GM20000 (cell line): Measurements from ENCODE around the gene SRBD1.

ENCODE experiments used
- DNase-seq: peaks from one replicate; pipeline ENCODE4 v3.0.0; 2012; ENCODE audit warnings: low spot score
- TF ChIP-seq, protein P1 (sequence below): IDR thresholded peaks from 2 replicates; pipeline ENCODE4 v1.5.1; 2012; ENCODE audit warnings: mild to moderate bottlenecking, control low read depth; ENCODE audit errors: extremely low read depth, missing control alignments

SRBD1 gene

DNA sequence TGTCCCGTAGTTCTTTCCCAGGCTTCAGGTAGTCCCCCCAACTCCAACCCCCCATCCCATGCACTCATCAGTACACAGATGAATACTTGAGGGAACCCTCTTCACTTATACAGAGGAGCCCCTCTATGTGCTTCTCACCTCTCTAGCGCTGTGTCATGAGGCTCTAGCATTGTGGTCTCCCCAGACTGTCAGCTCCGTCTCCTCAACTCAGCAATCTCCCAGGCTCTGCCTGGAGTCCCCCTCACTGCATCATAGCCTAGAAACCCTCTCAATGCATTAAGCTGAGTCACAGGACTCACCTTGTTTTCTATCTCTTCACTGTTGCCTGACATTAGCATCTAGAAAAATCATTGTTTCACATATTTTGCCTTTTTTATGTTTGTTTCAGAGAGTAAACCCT, 20.3 kb upstream of the SRBD1 start:
- TF ChIP-seq, protein P1, sequence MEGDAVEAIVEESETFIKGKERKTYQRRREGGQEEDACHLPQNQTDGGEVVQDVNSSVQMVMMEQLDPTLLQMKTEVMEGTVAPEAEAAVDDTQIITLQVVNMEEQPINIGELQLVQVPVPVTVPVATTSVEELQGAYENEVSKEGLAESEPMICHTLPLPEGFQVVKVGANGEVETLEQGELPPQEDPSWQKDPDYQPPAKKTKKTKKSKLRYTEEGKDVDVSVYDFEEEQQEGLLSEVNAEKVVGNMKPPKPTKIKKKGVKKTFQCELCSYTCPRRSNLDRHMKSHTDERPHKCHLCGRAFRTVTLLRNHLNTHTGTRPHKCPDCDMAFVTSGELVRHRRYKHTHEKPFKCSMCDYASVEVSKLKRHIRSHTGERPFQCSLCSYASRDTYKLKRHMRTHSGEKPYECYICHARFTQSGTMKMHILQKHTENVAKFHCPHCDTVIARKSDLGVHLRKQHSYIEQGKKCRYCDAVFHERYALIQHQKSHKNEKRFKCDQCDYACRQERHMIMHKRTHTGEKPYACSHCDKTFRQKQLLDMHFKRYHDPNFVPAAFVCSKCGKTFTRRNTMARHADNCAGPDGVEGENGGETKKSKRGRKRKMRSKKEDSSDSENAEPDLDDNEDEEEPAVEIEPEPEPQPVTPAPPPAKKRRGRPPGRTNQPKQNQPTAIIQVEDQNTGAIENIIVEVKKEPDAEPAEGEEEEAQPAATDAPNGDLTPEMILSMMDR, result no peak
- DNase-seq, result no peak

DNA sequence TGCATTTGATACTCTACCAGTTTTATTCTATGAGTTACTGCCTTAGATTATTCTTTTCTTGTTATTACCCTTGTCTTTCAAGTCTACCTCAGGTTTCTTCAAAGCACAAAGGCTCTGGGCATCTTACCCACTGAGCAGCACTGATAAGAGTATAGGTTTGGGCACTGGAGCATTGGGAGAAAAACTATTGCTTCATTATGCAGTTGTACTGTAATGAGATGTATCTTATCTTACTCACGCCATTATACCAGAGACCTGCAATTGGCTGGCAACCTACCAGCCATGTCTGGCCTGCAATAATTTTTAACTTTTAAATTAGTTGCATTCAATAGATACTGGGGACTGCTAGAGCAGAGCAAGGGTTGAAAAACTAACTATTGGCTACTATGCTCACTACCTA, 18.9 kb upstream of the SRBD1 start:
- DNase-seq, result no peak
- TF ChIP-seq, protein P1, result no peak

DNA sequence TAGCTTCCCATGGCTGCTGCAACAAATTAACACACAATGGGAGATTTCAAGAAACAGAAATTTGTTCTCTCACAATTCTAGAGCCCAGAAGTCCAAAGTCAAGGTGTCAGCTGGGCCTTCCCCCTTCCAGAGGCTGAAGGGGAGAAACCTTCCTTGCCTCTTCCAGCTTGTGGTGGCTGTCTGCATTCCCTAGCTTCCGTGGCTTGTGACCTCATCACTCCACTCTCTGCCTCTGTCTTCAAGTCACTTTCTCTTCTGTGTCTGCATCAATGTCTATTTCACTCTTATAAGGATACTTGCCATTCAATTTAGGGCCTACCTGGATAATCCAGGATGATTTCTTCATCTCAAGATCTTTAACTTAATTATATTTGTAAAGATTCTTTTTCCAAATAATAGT, 16.8 kb upstream of the SRBD1 start:
- no peak for DNase-seq
- TF ChIP-seq, protein P1, result no peak

DNA sequence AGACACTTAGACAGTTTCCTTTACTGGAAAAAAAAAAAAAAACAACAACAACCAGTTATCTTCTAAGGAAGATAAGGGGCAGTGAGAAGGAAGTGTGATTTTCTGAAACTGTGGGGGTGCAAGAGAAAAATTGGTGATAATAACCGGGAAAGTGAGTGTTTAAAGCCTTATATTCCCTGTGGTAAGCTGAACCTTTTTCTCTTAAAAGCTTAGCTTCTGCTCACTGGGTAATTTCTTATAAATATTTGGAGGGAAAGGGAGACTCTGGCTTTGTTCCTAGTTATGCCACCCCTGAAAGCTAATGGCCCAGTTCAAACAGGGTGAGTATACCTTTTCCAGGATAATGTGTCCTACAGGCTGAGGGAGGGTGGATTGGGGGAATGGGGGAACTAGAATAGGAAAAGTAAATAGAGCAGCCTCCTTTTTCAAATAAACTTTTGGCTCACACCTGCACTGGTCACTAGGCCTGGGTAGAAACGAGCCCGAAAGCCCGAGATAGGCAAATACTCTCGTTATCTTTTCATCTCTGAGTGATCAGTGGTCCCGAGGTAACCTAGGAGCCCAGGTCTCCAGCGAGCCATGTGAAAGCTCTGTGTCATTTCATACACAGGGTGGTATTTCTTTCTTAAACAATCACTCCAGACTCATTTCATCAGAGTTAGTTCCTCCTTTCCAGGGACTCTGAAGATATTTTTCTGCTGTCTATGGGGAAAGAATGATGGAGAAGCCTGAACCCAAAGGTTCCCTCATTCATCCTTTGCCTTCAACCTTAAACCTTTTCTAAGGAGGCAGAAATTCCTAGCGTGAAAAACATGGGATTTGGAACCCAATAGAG, 15.5 kb upstream of the SRBD1 start:
- TF ChIP-seq, protein P1, result no peak
- DNase-seq, result no peak

DNA sequence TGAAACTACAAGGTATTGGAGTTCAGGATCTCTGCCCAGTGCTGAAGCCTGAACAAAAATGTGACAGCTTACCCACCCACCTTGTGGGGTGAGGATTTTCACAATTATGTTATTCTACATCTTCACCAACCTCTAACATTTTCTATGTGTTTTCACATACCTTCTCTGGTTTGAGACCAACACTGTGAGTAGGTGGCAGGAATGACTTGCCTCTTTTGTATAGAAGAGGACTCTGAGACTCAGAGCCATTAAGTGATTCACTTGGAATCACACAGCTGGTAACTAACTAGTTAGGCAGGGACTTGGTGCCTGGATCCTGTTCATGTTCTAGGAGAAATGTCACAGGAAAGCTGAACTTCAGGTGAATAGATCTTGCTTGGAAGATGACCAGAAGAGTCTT, 14.8 kb upstream of the SRBD1 start:
- DNase-seq, result no peak
- TF ChIP-seq, protein P1, result no peak

DNA sequence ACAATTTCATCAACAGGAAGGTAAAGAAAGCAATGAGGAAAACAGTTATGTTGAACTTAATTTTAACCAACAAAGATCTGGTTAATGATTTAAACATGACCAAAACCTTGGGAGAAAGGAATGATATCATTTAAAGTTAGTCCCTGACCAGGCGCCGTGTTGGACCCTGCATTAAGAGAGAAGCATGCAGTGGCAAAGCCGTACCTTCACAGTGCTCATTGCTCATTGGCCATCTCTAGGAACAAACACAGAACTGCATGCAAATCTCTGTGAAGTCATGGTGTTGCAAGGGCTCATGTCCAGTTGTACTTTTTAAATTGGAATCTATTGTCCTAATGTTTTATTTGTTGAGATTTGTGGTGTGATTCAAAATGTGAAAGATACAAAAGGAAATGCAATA, 12.0 kb upstream of the SRBD1 start:
- DNase-seq, result no peak
- TF ChIP-seq, protein P1, result no peak

DNA sequence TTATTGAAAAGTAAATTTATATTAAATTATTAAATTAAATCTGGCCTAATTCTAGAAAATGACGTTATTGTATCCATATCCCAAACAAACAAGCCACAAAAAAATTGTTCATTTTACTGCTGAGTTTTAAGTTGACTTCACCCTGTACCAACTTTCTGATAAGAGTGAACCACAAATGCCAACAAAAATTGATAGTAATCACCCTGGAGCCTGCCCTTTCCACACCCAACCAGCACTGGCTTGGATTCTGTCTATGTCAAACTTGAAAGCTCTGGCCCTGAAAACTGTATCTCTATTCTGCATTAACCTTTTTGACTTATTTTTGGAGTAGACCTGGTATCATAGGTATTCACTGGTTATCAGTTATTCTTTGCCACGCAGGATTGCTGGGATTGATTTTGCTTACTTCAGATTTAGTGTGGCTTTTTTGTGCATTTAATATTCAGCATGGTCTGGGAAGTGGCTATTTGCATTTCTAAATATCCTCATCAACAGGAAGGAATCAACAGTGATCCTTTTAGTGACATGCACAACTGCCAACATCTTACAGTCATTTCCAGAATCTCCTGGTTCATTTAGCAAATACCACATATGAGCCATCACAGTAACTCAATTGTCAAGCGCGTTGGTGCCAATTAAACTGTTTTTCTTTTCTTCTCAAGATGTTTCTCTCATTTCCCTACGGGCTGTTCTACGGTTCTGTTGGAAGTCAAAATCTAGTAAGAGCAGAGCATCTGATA, 11.4 kb upstream of the SRBD1 start:
- TF ChIP-seq, protein P1, result no peak

More for the DNA sequence above, 11.4 kb upstream of the SRBD1 start:
- no peak for DNase-seq
